Astrocyte of the spinal cord (primary cell): Measurements from ENCODE around the gene PPP3R1.

ENCODE experiments used
- DNase-seq: peaks from one replicate; pipeline ENCODE4 v3.0.0; 2011; ENCODE audit warnings: low read depth, low spot score
- H3K4me3 ChIP-seq: 2 replicates; pipeline ENCODE4 v1.5.1; 2011; ENCODE audit warnings: low read depth, mild to moderate bottlenecking, low read length, moderate library complexity
- CTCF ChIP-seq: IDR thresholded peaks from 2 replicates; pipeline ENCODE4 v1.5.1; 2012; ENCODE audit warnings: low read depth, mild to moderate bottlenecking, low read length, inconsistent platforms
- in situ Hi-C: cut with HindIII; loops from 2 replicates; pipeline ENCODE4 v1.10.0; 2017; ENCODE audit warnings: low sequenced_read_pairs

PPP3R1 gene

GRCh38 chr2:68246396-68246795, 5.9 kb downstream of the PPP3R1 start:
- H3K4me3 ChIP-seq, result no peak overlapping the region
- in situ Hi-C loops, result no loop called here
- TF ChIP-seq CTCF, result no peak
- DNase-seq, result no peak

GRCh38 chr2:68245672-68246071, 6.7 kb downstream of the PPP3R1 start:
- TF ChIP-seq CTCF, result no peak
- in situ Hi-C loops, result no loop called here
- H3K4me3 ChIP-seq, result no peak overlapping the region
- no peak for DNase-seq

- H3K4me3 ChIP-seq, result no peak overlapping the region
- DNase-seq, result no peak
- in situ Hi-C loops, result no loop called here
- TF ChIP-seq CTCF, result no peak
Observed at GRCh38 chr2:68245066-68245465, 7.3 kb downstream of the PPP3R1 start.

GRCh38 chr2:68244456-68244855, 7.9 kb downstream of the PPP3R1 start:
- no peak for DNase-seq
- peak; percentile 22 for TF ChIP-seq CTCF
- H3K4me3 ChIP-seq, result no peak overlapping the region
- in situ Hi-C loops, result no loop called here

- no peak overlapping the region for H3K4me3 ChIP-seq
- no peak for DNase-seq
- no peak for TF ChIP-seq CTCF
- in situ Hi-C loops, result no loop called here
Observed at GRCh38 chr2:68241732-68242131, 10.6 kb downstream of the PPP3R1 start.

GRCh38 chr2:68240446-68240845, 11.9 kb downstream of the PPP3R1 start:
- in situ Hi-C loops, result no loop called here
- no peak overlapping the region for H3K4me3 ChIP-seq
- no peak for TF ChIP-seq CTCF
- DNase-seq, result no peak
